C1 segment of cervical spinal cord (tissue), 14 donors: ENCODE data around the gene GPN3.
A peak's percentile ranks its signal among the peaks of the same experiment; 100 is the strongest.
"Not testable (repeated sequence)": the region's sequence is repeated elsewhere in the genome, so short reads cannot be mapped to it uniquely, and the experiment has no call there.

Experiments used
- DNase-seq, 14 donors: peaks; one replicate each; lab custom pipeline; 2025; lab: John Stamatoyannopoulos, UW

The GPN3 gene

DNA sequence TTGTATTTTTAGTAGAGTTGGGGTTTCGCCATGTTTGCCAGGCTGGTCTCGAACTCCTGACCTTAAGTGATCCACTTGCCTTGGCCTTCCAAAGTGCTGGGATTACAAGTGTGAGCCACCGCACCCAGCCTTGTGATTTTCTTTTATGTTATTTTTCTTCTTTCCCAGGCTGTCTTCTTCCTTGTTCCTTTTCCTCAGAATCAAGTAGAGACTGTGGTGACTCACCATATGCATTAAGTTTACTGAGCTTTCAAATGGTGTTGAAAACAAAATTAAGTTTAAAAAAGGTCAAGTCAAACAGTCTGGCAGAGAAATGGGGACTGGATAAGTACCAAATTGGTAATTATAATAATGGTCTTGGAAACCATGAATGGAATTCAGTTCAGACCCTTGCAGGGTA is 23.6 kb downstream of the GPN3 start:
- no peak for DNase-seq

DNA sequence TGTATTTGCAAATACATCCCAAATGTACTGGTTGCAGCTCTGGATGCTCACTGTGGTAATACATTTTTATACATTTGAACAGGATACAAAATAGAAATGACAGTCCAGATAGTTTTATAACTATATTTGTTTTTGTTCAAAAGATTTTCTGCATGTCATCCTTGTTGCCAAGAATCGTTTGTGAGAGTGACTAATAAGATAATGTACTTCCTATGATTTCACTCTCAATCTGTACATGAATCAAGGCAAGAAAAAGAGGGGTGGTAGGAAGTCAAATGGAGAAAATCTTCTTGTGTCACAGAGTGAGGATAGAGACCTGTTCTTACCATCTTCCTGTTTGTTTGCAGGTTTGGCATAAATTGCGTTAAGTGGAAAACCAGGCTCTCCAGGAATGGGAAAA is 31.8 kb downstream of the GPN3 start:
- DNase-seq: no peak

DNA sequence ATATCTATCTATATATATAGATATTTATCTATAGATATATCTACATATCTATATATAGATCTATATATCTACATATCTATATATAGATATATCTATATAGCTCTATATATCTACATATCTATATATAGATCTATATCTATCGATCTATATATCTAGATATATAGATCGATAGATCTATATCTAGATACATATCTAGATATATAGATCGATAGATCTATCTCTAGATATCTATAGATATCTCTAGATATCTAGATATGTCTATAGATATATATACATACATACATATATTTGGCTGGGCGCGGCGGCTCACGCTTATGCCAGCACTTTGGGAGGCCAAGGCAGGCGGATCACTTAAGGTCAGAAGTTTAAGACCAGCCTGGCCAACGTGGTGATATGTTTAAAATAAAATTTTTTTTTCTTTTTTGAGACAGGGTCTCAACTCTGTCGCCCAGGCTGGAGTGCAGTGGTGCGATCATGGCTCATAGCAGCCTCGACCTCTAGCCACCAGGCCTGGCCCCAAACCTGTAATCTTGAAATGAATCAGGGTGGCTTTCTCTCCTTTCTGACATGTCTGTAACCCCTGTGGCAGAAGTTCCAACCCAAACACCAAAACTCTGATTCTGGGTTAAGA is 36.0 kb downstream of the GPN3 start:
- DNase-seq: no peak

DNA sequence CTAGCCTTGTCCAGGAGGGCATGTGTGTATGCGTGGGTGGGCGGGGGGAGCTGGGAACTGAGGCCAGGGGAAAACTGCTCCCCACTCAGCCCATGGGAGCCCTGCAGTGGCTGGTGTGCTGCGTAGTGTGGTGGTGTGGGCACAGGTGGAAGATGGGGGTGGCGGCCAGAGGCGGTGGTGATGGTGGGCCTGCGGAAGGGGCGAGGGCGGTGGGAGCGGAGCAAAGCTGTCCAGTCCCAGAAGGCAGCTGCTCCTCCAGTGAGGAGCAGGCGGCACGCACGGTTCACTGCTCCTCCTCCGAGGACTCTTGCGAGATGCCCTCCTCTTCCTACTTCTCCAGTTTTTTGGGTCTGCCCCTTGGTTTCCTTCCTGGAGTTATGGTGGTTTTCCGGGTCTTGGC is 38.4 kb downstream of the GPN3 start:
- not testable (repeated sequence) for DNase-seq

DNA sequence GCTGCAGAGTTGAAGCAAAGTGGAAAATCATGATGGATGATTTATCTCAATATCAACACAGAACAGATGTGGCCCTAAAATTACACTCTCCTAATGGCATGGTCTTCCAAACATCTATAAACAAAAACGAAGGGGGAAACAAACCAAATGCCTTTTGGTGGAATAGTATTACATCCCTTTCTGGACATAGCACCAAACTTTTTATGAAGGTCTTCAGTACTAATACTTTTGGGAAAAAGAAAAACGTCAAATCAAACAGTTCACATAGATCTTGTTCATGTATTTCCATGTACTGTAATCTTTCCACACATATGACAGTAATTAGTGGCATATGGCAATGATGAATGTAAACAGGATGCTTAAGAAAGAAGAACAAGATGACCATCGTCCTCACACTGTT is 41.7 kb downstream of the GPN3 start:
- DNase-seq: no peak

DNA sequence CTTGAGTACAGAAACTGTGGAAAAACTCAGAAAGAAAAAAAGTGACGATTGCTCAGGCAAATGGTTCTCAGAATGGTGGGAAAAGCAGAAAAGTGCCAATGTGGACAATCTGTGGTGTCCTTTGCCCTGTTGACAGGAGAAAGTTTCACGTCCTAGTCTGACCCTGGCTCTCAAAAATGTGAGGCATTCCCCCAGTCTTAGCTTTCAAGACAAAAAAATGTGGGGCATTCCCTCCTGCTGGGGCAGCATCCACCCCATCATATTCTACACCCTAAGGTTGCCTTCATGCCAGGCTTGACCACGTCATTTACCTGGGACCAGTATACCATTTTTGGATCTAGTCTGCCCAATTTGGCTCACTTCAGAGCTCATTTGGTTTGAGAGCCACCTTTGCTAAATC is 43.8 kb downstream of the GPN3 start:
- no peak for DNase-seq

DNA sequence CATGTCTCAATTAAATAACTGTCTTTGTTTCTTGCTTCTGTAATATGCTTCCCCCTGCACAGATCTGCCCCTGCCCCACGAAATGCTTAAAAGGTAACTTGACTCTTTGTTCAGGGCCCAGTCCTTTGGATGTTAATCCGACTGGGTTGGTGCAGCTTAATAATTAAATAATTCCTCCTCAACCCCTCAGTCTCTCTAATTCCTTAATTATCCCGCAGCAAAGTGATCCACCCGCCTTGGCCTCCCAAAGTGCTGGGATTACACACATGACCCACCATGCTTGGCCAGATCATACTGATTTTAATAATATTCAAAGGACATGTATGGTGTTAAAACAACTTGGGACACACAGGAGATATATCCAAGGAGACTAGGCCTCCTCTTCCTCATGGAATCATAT is 46.4 kb downstream of the GPN3 start:
- DNase-seq: no peak

DNA sequence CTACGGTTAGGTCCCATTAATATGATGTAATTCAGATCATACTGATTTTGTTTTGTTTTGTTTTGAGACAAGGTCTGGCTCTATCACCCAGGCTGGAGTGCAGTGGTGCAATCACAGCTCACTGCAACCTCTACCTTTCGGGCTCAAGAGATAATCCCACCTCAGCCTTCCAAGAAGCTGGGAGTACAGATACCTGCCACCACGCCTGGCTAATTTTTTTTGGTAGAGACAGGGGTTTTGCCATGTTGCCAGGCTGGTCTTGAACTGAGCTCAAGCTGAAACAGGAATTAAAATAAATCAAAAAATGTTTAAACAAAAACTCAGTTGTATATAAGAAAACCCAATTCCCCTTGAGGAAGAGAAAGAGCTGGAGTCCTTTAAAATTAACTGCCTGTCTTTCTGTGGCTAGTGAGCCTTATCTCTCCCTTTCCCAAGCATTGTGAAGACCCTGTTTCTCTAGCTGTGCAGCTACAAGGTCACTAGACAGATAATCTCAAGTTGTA is 46.8 kb downstream of the GPN3 start:
- DNase-seq: no peak

DNA sequence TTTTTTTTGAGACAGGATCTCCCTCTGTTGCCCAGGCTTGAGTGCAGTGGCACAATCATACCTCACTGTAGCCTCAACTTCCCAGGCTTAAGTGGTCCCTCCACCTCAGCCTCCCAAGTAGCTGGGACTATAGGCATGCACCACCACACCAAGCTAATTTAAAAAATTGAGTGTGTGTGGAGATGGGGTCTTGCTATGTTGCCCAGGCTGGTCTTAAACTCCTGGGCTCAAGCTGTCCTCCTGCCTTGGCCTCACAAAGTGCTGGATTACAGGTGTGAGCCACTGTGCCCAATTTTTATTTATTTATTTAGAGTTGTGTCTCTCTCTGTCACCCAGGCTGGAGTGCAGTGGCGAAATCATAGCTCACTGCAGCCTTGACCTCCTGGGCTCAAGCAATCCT is 47.4 kb downstream of the GPN3 start:
- DNase-seq: not testable (repeated sequence)

DNA sequence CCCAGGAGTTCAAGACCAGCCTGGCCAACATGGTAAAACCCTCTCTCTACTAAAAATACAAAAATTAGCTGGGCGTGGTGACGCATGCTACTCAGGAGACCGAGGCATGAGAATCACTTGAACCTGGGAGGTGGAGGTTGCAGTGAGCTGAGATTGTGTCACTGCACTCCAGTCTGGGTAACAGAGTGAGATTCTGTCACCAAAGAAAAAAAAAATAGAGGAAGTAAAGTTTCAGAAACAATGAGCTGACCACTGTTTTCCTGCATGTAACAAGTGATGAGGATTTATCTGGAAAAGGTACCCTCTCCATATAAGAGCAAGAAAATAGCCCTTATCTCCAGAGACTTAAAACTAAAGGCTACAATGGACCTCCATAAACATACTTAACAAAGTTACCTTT is 50.9 kb downstream of the GPN3 start:
- not testable (repeated sequence) for DNase-seq

DNA sequence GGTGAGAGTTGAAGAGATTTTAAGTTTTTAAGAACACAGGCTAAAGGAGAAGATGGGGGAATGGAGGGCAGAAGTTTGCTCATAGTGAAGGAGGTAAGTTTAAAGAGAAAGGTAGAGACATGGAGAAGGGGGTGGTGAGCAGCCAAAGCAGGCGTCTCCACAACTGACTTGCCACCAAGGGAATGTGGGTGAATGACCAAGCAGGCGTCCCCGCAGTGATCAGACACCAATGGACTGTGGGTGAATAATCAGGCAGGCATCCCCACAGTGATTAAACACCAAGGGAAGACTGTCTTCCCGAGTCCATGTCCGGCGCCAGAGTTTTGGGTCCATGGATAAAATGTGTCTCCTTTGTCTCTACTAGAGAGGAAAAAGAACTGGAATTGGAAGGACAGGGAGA is 58.0 kb downstream of the GPN3 start:
- DNase-seq: not testable (repeated sequence)

DNA sequence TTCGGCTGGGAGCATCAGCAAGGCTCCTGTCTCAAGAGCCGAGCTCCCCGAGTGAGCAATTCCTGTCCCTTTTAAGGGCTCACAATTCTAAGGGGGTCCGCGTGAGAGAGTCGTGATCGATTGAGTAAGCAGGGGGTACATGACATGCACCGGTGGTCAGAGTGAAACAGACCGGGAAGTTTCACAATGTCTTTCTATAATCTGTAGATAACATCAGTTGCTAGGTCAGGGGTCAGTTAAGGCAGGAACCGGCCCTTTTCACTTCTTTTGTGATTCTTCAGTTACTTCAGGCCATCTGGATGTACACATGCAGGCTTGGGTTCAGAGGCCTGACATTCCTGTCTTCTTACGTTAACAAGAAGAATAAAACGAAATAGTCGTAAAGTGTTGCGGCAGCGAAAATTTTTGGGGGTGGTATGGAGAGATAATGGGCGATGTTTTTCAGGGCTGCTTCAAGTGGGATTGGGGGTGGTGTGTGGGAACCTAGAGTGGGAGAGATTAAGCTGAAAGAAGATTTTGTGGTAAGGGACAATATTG is 62.9 kb downstream of the GPN3 start:
- DNase-seq: not testable (repeated sequence)

DNA sequence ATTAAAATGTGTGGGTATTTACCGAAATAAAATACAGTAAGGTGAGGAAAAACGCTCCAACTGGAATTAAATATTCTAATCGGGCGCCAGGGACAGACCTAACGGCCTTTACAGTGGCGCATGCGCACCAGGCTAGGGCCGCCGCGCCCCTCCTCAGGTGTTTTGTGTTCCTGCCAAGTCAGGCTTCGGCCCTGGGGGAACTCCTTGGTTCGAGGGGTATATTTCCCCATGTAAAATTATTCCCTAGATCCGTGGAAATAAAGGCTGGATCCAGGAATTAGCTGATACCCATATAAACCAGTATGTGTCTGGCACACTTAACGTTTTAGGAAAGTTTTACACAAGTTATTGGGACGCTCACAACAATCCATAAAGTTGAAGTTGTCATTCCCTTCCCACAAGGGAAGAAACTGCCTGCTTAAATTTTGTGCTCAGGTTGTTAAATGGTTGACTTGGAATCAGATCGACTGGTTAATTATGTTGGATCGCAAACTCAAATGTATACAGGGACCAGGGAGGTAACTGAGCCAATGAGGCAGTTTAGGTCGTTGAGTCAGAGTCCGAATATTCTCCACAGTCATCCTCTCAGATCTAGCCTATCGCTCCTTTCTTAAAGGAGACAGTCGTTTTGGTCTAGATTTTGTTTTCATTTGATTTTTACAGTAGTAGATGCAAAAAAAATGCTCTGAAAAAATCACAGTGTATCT is 63.9 kb downstream of the GPN3 start:
- DNase-seq: peak in 12 of 14 donors; percentile 14 to 74 (median 41)

DNA sequence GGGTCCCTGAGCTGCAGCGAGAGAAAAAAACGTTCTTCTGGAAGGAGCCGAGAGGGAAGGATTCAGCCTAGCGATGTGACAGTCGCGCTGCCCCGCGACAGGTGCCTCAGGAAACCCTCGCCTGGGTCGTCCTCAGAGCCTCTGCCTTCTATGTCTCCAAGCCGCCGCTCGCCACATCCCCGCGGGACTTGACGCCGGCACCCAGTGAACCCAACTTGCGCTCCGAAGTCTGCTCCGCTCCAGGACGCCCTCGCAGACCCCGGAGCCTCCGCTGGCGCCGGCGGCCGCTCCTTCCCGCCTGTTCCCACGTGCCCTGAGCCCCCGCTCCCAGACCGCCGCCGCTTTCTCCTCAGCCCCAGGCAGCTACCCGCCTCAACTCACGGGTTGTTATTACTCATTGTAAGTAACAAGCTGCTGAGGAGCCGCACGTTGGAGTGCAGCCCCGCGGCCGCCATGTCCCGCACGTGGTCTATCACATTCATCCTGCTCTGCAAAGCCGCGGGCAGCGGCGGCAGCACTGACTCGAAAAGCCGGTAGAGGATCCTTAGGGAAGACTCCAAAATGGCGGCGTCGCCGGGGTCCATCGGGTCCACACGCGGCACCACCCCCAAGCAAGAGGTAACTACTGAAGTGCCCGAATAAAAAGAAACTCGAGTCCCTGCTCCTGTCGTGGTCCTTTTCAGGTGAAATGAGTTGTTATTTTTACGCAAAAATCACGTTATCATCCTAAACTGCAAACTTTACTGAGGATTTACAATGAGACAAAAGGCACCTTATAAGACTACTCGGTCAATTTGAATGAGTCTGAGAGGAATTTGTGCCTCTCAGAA is 64.7 kb downstream of the GPN3 start, which contains the start of gene ANAPC7:
ANAPC7 (minus strand) TSS at position 563 of the 830 bp plus-strand sequence; CDS start at position 482, 81 bp downstream.
- DNase-seq: peak; percentile 22 to 86 (median 78)
